Hepatocyte (in vitro differentiated cells): ENCODE measurements around the gene NCF4. TPM values are rescaled to one million over a fixed set of nuclear protein-coding genes. Genes with fewer than 3 reads are reported as not detected.

Experiments used
- DNase-seq: peaks from one replicate; pipeline ENCODE4 v3.0.0-alpha.2; 2016; ENCODE audit warnings: low spot score
- H2AFZ ChIP-seq: fragments of 200-600 bp; sonication (generic); 2 replicates; pipeline ENCODE4 v1.6.0; 2016; ENCODE audit warnings: antibody characterized with exemption, mild to moderate bottlenecking
- H3K27ac ChIP-seq: fragments of 200-600 bp; sonication (generic); 2 replicates; pipeline ENCODE4 v1.5.1; 2016; ENCODE audit warnings: mild to moderate bottlenecking
- H3K27me3 ChIP-seq: fragments of 200-600 bp; sonication (generic); 2 replicates; pipeline ENCODE4 v1.6.1; 2016
- H3K36me3 ChIP-seq: fragments of 200-600 bp; sonication (generic); replicated peaks from 2 replicates; pipeline ENCODE4 v1.5.1; 2016; ENCODE audit warnings: low read depth; ENCODE audit not compliant: insufficient read depth
- H3K4me1 ChIP-seq: fragments of 200-600 bp; sonication (generic); 2 replicates; pipeline ENCODE4 v1.5.1; 2016; ENCODE audit warnings: mild to moderate bottlenecking, moderate library complexity; ENCODE audit not compliant: insufficient read depth
- H3K4me2 ChIP-seq: fragments of 200-600 bp; sonication (generic); 2 replicates; pipeline ENCODE4 v1.6.0; 2016
- H3K4me3 ChIP-seq: fragments of 200-600 bp; sonication (generic); 2 replicates; pipeline ENCODE4 v1.5.1; 2016; ENCODE audit warnings: mild to moderate bottlenecking
- H3K79me2 ChIP-seq: fragments of 200-600 bp; sonication (generic); 2 replicates; pipeline ENCODE4 v1.6.0; 2017; ENCODE audit warnings: mild to moderate bottlenecking
- H3K9me2 ChIP-seq: fragments of 200-600 bp; sonication (generic); replicated peaks from 2 replicates; pipeline ENCODE4 v1.6.0; 2017; ENCODE audit warnings: mild to moderate bottlenecking; ENCODE audit not compliant: insufficient read depth
- H3K9me3 ChIP-seq: fragments of 200-600 bp; sonication (generic); 2 replicates; pipeline ENCODE4 v1.5.1; 2016; ENCODE audit warnings: low read depth, mild to moderate bottlenecking
- H4K20me1 ChIP-seq: fragments of 200-600 bp; sonication (generic); 2 replicates; pipeline ENCODE4 v1.6.0; 2016; ENCODE audit warnings: mild to moderate bottlenecking; ENCODE audit not compliant: insufficient read depth, poor library complexity, severe bottlenecking
- EZH2 ChIP-seq: fragments of 200-600 bp; sonication (generic); IDR thresholded peaks from 2 replicates; pipeline ENCODE4 v1.6.1; 2016; ENCODE audit warnings: antibody characterized with exemption, mild to moderate bottlenecking, borderline replicate concordance
- EZH2phosphoT487 ChIP-seq: fragments of 200-600 bp; sonication (generic); IDR thresholded peaks from one replicate; pipeline ENCODE4 v1.6.1; 2018; ENCODE audit warnings: antibody characterized with exemption, mild to moderate bottlenecking, low read depth, moderate library complexity; ENCODE audit not compliant: unreplicated experiment, severe bottlenecking
- WGBS: methylation state at CpG from one replicate; pipeline ENCODE4 v1.1.6; 2016; ENCODE audit warnings: low lambda C conversion rate; ENCODE audit errors: missing lambda C conversion rate; 5-methylcytosine and 5-hydroxymethylcytosine counted together
- polyA plus RNA-seq: library from polyadenylated mRNA; unstranded; fragments of >200 nt; fragmentation: Nextera tagmentation; extraction: Ambion mirVana; gene quantifications from 2 replicates; pipeline ENCODE4 v1.2.1, GENCODE V29; 2016
- total RNA-seq: library from RNA; depleted of rRNA; stranded (reverse); fragments of >200 nt; gene quantifications from 2 replicates; pipeline ENCODE4 v1.2.3, GENCODE V29; 2014
- TF ChIP-seq, protein P1 (sequence below): fragments of 200-600 bp; sonication (generic); IDR thresholded peaks from 2 replicates; pipeline ENCODE4 v1.5.1; 2016; ENCODE audit warnings: antibody characterized with exemption, mild to moderate bottlenecking; ENCODE audit not compliant: poor library complexity

The NCF4 gene
- total and polyA plus RNA-seq, 2 experiments from 2014 or later, result 0.37 to 0.54 TPM

DNA sequence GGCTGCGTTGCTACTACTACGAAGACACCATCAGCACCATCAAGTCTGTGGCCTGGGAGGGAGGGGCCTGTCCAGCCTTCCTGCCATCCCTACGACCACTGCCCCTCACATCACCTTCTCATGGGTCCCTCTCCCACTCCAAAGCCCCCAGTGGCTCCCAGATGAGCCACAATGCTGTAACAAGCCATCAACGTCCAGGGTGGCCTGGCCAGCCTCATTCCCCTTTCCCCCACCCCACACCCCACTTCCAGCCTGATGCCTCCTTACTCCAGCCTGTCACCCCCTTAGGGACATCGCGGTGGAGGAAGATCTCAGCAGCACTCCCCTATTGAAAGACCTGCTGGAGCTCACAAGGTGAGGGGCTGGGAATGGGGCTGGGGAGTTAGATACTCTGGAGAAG is 14.9 kb downstream of the NCF4 start:
- Histone ChIP-seq H3K9me2 (no peaks in the 10 kb centered on the region), H3K79me2 (no peaks in the 10 kb centered on the region), H4K20me1 (no peaks in the 10 kb centered on the region), H3K4me2 (no peak overlapping the region), H3K9me3 (no peaks in the 10 kb centered on the region), H3K4me3 (no peak overlapping the region), H3K27ac (no peak overlapping the region), H3K27me3 (peaks cover 11% of the 10 kb centered on the region), H3K4me1 (peaks cover 6% of the 10 kb centered on the region), H3K36me3 (no peaks in the 10 kb centered on the region), H2AFZ (no peak overlapping the region)
- TF ChIP-seq EZH2 (no peak), EZH2phosphoT487 (no peak)
- TF ChIP-seq, protein P1, sequence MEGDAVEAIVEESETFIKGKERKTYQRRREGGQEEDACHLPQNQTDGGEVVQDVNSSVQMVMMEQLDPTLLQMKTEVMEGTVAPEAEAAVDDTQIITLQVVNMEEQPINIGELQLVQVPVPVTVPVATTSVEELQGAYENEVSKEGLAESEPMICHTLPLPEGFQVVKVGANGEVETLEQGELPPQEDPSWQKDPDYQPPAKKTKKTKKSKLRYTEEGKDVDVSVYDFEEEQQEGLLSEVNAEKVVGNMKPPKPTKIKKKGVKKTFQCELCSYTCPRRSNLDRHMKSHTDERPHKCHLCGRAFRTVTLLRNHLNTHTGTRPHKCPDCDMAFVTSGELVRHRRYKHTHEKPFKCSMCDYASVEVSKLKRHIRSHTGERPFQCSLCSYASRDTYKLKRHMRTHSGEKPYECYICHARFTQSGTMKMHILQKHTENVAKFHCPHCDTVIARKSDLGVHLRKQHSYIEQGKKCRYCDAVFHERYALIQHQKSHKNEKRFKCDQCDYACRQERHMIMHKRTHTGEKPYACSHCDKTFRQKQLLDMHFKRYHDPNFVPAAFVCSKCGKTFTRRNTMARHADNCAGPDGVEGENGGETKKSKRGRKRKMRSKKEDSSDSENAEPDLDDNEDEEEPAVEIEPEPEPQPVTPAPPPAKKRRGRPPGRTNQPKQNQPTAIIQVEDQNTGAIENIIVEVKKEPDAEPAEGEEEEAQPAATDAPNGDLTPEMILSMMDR, result no peak
- DNase-seq, result no peak
- 89% methylated on average over 6 of the region's 6 CpGs for WGBS

DNA sequence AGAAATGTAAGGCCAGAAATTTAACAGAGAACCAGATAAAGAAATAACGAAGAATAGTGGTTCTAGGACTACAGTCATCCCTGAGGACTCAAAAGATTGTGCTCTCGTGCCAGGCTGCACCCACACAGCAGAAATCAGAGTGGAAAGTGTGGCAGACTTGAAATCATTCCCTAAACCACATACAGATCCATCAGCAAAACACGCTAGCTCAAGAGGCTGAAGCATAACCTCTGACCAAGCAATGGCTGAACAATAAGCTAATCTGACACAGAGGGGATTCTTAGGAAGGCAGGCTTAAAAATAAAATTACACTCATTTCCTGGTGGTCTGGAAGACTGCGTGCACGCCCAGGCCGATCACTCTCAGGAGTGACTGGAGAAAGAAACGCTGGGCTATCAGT is 19.0 kb downstream of the NCF4 start:
- H3K4me1 ChIP-seq, result no peaks in the 10 kb centered on the region
- TF ChIP-seq, protein P1, result no peak
- TF ChIP-seq EZH2, result no peak
- no peaks in the 10 kb centered on the region for H3K36me3 ChIP-seq
- H3K27me3 ChIP-seq, result peaks cover 5% of the 10 kb centered on the region
- H3K27ac ChIP-seq, result no peak overlapping the region
- no peaks in the 10 kb centered on the region for H3K9me3 ChIP-seq
- H3K79me2 ChIP-seq, result no peaks in the 10 kb centered on the region
- H3K4me3 ChIP-seq, result no peak overlapping the region
- no peaks in the 10 kb centered on the region for H3K9me2 ChIP-seq
- DNase-seq, result no peak
- H4K20me1 ChIP-seq, result no peaks in the 10 kb centered on the region
- no peak overlapping the region for H2AFZ ChIP-seq
- H3K4me2 ChIP-seq, result no peak overlapping the region
- 76% methylated on average over 7 of the region's 7 CpGs for WGBS

DNA sequence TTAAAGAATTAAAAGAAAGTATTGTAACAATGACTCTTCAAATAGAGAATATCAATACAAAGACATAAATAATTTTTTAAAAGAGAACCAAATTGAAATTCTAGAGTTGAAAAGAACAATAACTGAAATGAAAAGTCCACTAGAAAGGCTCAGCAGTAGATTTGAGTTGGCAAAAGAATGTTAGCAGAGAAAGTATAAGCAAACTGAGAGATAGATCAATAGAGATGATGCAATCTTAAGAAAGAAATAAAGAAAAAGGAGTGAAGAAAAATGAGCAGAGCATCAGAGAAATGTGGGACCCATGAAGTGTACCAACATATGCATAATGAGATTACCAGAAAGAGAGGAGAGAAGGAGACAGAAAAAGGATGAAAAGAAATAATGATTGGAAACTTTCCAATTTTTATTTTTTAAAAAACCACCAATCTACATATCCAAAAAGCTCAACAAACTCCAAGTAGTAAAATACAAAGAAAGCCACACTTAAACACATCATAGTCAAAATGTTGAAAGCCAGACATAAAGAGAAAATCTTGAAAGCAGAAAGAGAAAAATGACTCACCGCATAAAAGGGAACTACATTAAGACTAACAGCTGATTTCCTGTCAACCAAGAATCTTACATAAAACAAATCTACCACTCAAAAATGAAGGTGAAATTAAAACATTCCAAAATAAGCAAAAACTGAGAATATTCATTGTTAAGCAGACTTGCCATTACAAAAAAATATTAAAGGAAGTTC is 20.9 kb downstream of the NCF4 start:
- no peak overlapping the region for H3K4me2 ChIP-seq
- 100% methylated on average over 1 of the region's 1 CpG for WGBS
- no peaks in the 10 kb centered on the region for H3K9me3 ChIP-seq
- no peaks in the 10 kb centered on the region for H3K9me2 ChIP-seq
- no peak for DNase-seq
- H3K4me3 ChIP-seq, result no peak overlapping the region
- H2AFZ ChIP-seq, result no peak overlapping the region
- peaks cover 5% of the 10 kb centered on the region for H3K27me3 ChIP-seq
- H3K4me1 ChIP-seq, result no peaks in the 10 kb centered on the region
- H3K79me2 ChIP-seq, result no peaks in the 10 kb centered on the region
- no peak for TF ChIP-seq EZH2
- TF ChIP-seq, protein P1, result no peak
- TF ChIP-seq EZH2phosphoT487, result no peak
- H3K27ac ChIP-seq, result no peak overlapping the region
- H4K20me1 ChIP-seq, result no peaks in the 10 kb centered on the region
- H3K36me3 ChIP-seq, result no peaks in the 10 kb centered on the region
